NB4 (cell line): Measurements from ENCODE around the gene ADGRE1.

Source experiments
- MYC ChIP-seq: IDR thresholded peaks from 2 replicates; pipeline ENCODE4 v1.6.1; 2011; ENCODE audit warnings: low read depth, low read length
- POLR2A ChIP-seq: IDR thresholded peaks from 2 replicates; pipeline ENCODE4 v1.6.1; 2011; ENCODE audit warnings: mild to moderate bottlenecking; ENCODE audit not compliant: insufficient read length; ENCODE audit errors: extremely low read depth
- TF ChIP-seq, protein P1 (sequence below): IDR thresholded peaks from one replicate; pipeline ENCODE4 v1.5.1; 2012; ENCODE audit warnings: low read depth, low read length
- TF ChIP-seq, protein P2 (sequence below): IDR thresholded peaks from 2 replicates; pipeline ENCODE4 v1.6.1; 2011; ENCODE audit warnings: low read depth, low read length

DNA sequence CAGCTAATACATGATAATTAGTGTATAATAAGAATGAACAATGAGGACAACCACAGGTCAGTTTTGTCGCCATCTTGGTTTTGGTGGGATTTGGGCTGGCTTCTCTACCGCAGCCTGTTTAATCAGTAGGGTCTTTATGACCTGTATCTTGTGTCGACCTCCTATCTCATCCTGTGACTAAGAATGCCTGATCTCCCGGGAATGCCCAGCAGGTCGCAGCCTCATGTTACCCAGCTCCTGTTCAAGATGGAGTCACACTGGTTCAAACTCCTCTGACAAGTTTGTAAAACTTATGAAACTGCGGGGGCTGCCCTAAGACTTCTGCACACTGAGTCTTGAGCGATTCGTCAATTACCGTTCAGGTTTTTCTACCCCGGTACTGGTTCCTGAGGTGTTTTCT is 21.5 kb upstream of the ADGRE1 start:
- TF ChIP-seq POLR2A = no peak
- TF ChIP-seq, protein P1, sequence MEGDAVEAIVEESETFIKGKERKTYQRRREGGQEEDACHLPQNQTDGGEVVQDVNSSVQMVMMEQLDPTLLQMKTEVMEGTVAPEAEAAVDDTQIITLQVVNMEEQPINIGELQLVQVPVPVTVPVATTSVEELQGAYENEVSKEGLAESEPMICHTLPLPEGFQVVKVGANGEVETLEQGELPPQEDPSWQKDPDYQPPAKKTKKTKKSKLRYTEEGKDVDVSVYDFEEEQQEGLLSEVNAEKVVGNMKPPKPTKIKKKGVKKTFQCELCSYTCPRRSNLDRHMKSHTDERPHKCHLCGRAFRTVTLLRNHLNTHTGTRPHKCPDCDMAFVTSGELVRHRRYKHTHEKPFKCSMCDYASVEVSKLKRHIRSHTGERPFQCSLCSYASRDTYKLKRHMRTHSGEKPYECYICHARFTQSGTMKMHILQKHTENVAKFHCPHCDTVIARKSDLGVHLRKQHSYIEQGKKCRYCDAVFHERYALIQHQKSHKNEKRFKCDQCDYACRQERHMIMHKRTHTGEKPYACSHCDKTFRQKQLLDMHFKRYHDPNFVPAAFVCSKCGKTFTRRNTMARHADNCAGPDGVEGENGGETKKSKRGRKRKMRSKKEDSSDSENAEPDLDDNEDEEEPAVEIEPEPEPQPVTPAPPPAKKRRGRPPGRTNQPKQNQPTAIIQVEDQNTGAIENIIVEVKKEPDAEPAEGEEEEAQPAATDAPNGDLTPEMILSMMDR = no peak
- TF ChIP-seq, protein P2, sequence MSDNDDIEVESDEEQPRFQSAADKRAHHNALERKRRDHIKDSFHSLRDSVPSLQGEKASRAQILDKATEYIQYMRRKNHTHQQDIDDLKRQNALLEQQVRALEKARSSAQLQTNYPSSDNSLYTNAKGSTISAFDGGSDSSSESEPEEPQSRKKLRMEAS = no peak
- TF ChIP-seq MYC = no peak
